PFSK-1 (cell line): ENCODE results near the gene MYDGF.

Experiments
- POLR2AphosphoS5 ChIP-seq: IDR thresholded peaks from 2 replicates; pipeline ENCODE4 v1.6.1; 2012; ENCODE audit warnings: low read depth, mild to moderate bottlenecking, control low read depth, low read length, moderate library complexity
- REST ChIP-seq, 2 experiments: IDR thresholded peaks; 2 replicates each; pipeline versions ENCODE4 v1.6.1 to v1.8.0; 2011 to 2012; ENCODE audit warnings: low read depth in 2 of 2, low read length in 2 of 2, control low read depth in 1 of 2, inconsistent platforms in 1 of 2, mild to moderate bottlenecking in 1 of 2, moderate library complexity in 1 of 2; ENCODE audit not compliant: insufficient read depth in 1 of 2
- SIN3A ChIP-seq: IDR thresholded peaks from 2 replicates; pipeline ENCODE4 v1.6.1; 2012; ENCODE audit warnings: mild to moderate bottlenecking, low read length, moderate library complexity, borderline replicate concordance; ENCODE audit not compliant: insufficient read depth
- TAF1 ChIP-seq: IDR thresholded peaks from 2 replicates; pipeline ENCODE4 v1.6.1; 2012; ENCODE audit warnings: low read length, control low read depth, borderline replicate concordance; ENCODE audit not compliant: insufficient read depth

- TF ChIP-seq SIN3A = no peak
- TF ChIP-seq TAF1 = no peak
- TF ChIP-seq POLR2AphosphoS5 = no peak
- TF ChIP-seq REST (IDR thresholded peaks at IDR 0.05; ENCODE audit: insufficient read depth in 1 of 2, low read depth in 2 of 2, low read length in 2 of 2) = no peak
Measured at GRCh38 chr19:4687396-4687795, 17.3 kb upstream of the MYDGF start.
